Occipital lobe (tissue), 2 donors: Measurements from ENCODE around the gene HS2ST1. TPM values are rescaled to one million over a fixed set of nuclear protein-coding genes. Genes with fewer than 3 reads are reported as not detected.
"Not testable (repeated sequence)": the region's sequence is repeated elsewhere in the genome, so short reads cannot be mapped to it uniquely, and the experiment has no call there.

ENCODE experiments used
- DNase-seq: peaks from one replicate; lab custom pipeline; 2025; lab: John Stamatoyannopoulos, UW
- total RNA-seq: library from RNA; depleted of rRNA; stranded (reverse); fragments of >200 nt; gene quantifications from one replicate; pipeline ENCODE4 v1.2.3, GENCODE V29; 2014

Gene HS2ST1
- total RNA-seq, 1 donor from 2014 or later = 39.1 TPM

- no peak for DNase-seq
These were observed 51.4 kb downstream of the HS2ST1 start for GRCh38 chr1:86965827-86966182.

- no peak for DNase-seq
These were observed 56.5 kb downstream of the HS2ST1 start for GRCh38 chr1:86970938-86971337.

GRCh38 chr1:86971778-86972177 lies 57.3 kb downstream of the HS2ST1 start:
- DNase-seq = no peak

- no peak for DNase-seq
These were observed 57.8 kb downstream of the HS2ST1 start for GRCh38 chr1:86972262-86972661.

GRCh38 chr1:86975993-86976550 lies 61.6 kb downstream of the HS2ST1 start:
- DNase-seq = no peak

- DNase-seq = no peak
These were observed 62.2 kb downstream of the HS2ST1 start for GRCh38 chr1:86976664-86977063.

GRCh38 chr1:86981482-86982213 lies 67.2 kb downstream of the HS2ST1 start:
- DNase-seq = no peak

- not testable (repeated sequence) for DNase-seq
These were observed 69.2 kb downstream of the HS2ST1 start for GRCh38 chr1:86983677-86984076.

- DNase-seq = no peak
These were observed 73.0 kb downstream of the HS2ST1 start for GRCh38 chr1:86987446-86987845.

- no peak for DNase-seq
These were observed 74.4 kb downstream of the HS2ST1 start for GRCh38 chr1:86988835-86989234.

GRCh38 chr1:86989690-86990089 lies 75.3 kb downstream of the HS2ST1 start:
- DNase-seq = not testable (repeated sequence)

- no peak for DNase-seq
These were observed 76.4 kb downstream of the HS2ST1 start for GRCh38 chr1:86990826-86991225.

- DNase-seq = no peak
These were observed 77.2 kb downstream of the HS2ST1 start for GRCh38 chr1:86991549-86992186.

GRCh38 chr1:86992861-86993260 lies 78.4 kb downstream of the HS2ST1 start:
- no peak for DNase-seq

GRCh38 chr1:86993269-86993985 lies 79.0 kb downstream of the HS2ST1 start:
- DNase-seq = no peak

GRCh38 chr1:86994061-86994460 lies 79.6 kb downstream of the HS2ST1 start:
- no peak for DNase-seq

GRCh38 chr1:86997538-86997937 lies 83.1 kb downstream of the HS2ST1 start:
- DNase-seq = no peak

- DNase-seq = no peak
These were observed 83.8 kb downstream of the HS2ST1 start for GRCh38 chr1:86998280-86998679.

GRCh38 chr1:86998727-86999126 lies 84.3 kb downstream of the HS2ST1 start:
- no peak for DNase-seq

GRCh38 chr1:87000460-87000859 lies 86.0 kb downstream of the HS2ST1 start:
- DNase-seq = no peak

GRCh38 chr1:87004857-87005256 lies 90.4 kb downstream of the HS2ST1 start:
- no peak for DNase-seq

GRCh38 chr1:87007323-87007722 lies 92.9 kb downstream of the HS2ST1 start:
- DNase-seq = no peak
